Measurements from ENCODE around the gene CCDC158. TPM values are rescaled to one million over a fixed set of nuclear protein-coding genes. Genes with fewer than 3 reads are reported as not detected.

CCDC158 gene
- polyA plus RNA-seq, 2 of the 4 experiments (the other 2 are of a cell fraction): 0.06 TPM; not detected in 1

DNA sequence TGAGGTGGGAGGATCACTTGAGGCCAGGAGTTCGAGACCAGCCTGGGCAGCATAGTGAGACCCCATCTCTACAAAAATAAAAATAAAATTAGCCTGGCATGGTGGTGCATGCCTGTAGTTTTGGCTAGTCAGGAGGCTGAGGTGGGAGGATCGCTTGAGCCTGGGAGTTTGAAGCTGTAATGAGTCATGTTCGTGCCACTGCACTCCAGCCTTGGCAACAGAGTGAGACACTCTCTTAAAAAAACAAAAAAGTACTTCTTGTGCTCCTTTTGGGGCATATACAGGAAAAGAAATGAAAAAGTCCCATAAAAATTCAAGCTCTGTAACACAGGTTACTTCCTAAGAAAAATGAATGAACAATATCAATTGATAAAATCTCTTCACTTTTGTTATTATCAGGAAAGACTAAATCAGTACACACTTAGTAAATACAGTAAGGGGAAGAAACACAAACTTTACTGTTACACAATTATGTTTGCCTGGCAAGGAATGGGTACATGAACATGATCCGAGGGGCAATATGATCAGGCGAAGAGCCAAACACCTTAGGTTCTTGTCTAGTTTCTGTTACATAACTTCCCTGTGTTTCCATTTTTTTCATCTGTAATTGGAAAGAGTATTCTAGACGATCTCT lies 46.9 kb downstream of the CCDC158 start:
- peak overlapping the region; percentile 63 for H3K4me2 ChIP-seq
- DNase-seq (ENCODE audit: low read depth in 1 of 2, low spot score in 1 of 2) (peak in 1 of 2 experiments; percentile 3), FAIRE-seq (no peak), ATAC-seq (peak in 1 of 2 experiments; percentile 58; a peak in 3 of 6 replicates)
- peak overlapping the region in 1 of 2 experiments; percentile 43; a peak in 1 of 6 replicates for H3K27ac ChIP-seq
- H3K4me1 ChIP-seq: peaks cover 43% of the 10 kb centered on the region
- 33% methylated on average over 6 of the region's 6 CpGs for WGBS (ENCODE audit: missing lambda C conversion rate)
- no peak for TF ChIP-seq BHLHE40 (IDR thresholded peaks at IDR 0.05; ENCODE audit: low read depth, low read length)
- TF ChIP-seq FOSL2 (IDR thresholded peaks at IDR 0.05): 0 out of 2 replicates have a peak, but pooled peaks have one; percentile 11
- TF ChIP-seq FOSL2 (CRISPR knock-in tag; IDR thresholded peaks at IDR 0.05): no peak
- TF ChIP-seq FOXS1 (CRISPR knock-in tag; IDR thresholded peaks at IDR 0.05): no peak
- CTCF ChIA-PET: interaction anchor here (1.4 kb wide), 1 partner anchor 15 kb away, joined by 3 read pairs; no protein-coding TSS in a partner anchor
- H3K4me3 ChIP-seq: no peak overlapping the region
- POLR2A ChIA-PET: no interaction called here
- no peaks in the 10 kb centered on the region for H3K9me3 ChIP-seq

DNA sequence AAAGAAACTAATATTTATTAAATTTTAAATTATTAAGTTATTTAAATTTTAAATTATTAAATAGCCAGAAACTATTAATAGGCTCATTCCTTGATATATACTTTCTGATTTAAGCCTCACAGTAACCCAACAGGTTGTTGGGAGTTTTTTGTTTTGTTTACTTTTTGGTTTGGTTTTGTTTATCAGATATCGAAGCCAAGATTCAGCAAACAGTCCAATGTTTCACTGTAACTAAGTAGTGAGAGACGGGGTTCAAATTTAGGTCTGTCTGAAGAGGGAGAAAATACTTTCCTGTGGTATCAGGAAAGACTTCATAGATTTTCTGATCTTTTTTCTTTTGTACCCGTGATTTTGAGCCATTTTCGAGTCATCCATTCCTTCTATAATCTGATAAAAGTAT lies 54.2 kb downstream of the CCDC158 start:
- no peak for ATAC-seq
- H3K4me2 ChIP-seq: no peak overlapping the region
- no peak for FAIRE-seq
- CTCF ChIA-PET: interaction anchor here (2.2 kb wide), 1 partner anchor 11 kb away, joined by 7 read pairs; no protein-coding TSS in a partner anchor
- H3K4me1 ChIP-seq: no peaks in the 10 kb centered on the region
- no peak overlapping the region for H3K27ac ChIP-seq
- H3K4me3 ChIP-seq: no peak overlapping the region
- TF ChIP-seq RFX5 (IDR thresholded peaks at IDR 0.05) (no peak), ZSCAN20 (CRISPR knock-in tag; IDR thresholded peaks at IDR 0.05) (no peak), HDAC2 (IDR thresholded peaks at IDR 0.05) (no peak), RCOR1 (IDR thresholded peaks at IDR 0.05; ENCODE audit: low read depth, low read length) (no peak), HEYL (CRISPR knock-in tag; IDR thresholded peaks at IDR 0.05) (no peak), POLR2AphosphoS2 (conservative IDR thresholded peaks at IDR 0.05; ENCODE audit: low read length) (no peak), SMC3 (IDR thresholded peaks at IDR 0.05) (no peak), TP53 (CRISPR knock-in tag; IDR thresholded peaks at IDR 0.05) (no peak), TFCP2L1 (CRISPR knock-in tag; IDR thresholded peaks at IDR 0.05) (no peak), ESRRA (IDR thresholded peaks at IDR 0.05; ENCODE audit: borderline replicate concordance, low read length) (no peak), SREBF2 (IDR thresholded peaks at IDR 0.05) (no peak), NFE2L2 (conservative IDR thresholded peaks at IDR 0.05; ENCODE audit: low read length) (no peak), JUN (IDR thresholded peaks at IDR 0.05) (no peak), RNF2 (IDR thresholded peaks at IDR 0.05; ENCODE audit: borderline replicate concordance, low read depth) (no peak), HOXA7 (CRISPR knock-in tag; IDR thresholded peaks at IDR 0.05) (no peak)
- TF ChIP-seq, protein P1, sequence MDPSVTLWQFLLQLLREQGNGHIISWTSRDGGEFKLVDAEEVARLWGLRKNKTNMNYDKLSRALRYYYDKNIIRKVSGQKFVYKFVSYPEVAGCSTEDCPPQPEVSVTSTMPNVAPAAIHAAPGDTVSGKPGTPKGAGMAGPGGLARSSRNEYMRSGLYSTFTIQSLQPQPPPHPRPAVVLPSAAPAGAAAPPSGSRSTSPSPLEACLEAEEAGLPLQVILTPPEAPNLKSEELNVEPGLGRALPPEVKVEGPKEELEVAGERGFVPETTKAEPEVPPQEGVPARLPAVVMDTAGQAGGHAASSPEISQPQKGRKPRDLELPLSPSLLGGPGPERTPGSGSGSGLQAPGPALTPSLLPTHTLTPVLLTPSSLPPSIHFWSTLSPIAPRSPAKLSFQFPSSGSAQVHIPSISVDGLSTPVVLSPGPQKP (IDR thresholded peaks at IDR 0.05; ENCODE audit: low read depth, low read length): no peak
- TF ChIP-seq, protein P2, sequence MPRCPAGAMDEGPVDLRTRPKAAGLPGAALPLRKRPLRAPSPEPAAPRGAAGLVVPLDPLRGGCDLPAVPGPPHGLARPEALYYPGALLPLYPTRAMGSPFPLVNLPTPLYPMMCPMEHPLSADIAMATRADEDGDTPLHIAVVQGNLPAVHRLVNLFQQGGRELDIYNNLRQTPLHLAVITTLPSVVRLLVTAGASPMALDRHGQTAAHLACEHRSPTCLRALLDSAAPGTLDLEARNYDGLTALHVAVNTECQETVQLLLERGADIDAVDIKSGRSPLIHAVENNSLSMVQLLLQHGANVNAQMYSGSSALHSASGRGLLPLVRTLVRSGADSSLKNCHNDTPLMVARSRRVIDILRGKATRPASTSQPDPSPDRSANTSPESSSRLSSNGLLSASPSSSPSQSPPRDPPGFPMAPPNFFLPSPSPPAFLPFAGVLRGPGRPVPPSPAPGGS (IDR thresholded peaks at IDR 0.05): no peak
- TF ChIP-seq, protein P3, sequence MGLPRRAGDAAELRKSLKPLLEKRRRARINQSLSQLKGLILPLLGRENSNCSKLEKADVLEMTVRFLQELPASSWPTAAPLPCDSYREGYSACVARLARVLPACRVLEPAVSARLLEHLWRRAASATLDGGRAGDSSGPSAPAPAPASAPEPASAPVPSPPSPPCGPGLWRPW (IDR thresholded peaks at IDR 0.05): no peak
- TF ChIP-seq, protein P4, sequence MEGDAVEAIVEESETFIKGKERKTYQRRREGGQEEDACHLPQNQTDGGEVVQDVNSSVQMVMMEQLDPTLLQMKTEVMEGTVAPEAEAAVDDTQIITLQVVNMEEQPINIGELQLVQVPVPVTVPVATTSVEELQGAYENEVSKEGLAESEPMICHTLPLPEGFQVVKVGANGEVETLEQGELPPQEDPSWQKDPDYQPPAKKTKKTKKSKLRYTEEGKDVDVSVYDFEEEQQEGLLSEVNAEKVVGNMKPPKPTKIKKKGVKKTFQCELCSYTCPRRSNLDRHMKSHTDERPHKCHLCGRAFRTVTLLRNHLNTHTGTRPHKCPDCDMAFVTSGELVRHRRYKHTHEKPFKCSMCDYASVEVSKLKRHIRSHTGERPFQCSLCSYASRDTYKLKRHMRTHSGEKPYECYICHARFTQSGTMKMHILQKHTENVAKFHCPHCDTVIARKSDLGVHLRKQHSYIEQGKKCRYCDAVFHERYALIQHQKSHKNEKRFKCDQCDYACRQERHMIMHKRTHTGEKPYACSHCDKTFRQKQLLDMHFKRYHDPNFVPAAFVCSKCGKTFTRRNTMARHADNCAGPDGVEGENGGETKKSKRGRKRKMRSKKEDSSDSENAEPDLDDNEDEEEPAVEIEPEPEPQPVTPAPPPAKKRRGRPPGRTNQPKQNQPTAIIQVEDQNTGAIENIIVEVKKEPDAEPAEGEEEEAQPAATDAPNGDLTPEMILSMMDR (IDR thresholded peaks at IDR 0.05): no peak
- WGBS (ENCODE audit: missing lambda C conversion rate): 46% methylated on average over 4 of the region's 4 CpGs
- POLR2A ChIA-PET: no interaction called here
- no peaks in the 10 kb centered on the region for H3K9me3 ChIP-seq
- no peak for DNase-seq (ENCODE audit: low read depth in 1 of 2, low spot score in 1 of 2)

Measured in A549 (cell line).